Prostate gland (tissue), 2 donors: Measurements from ENCODE around the gene LTN1.
A peak's percentile ranks its signal among the peaks of the same experiment; 100 is the strongest.

ENCODE experiments used
- CTCF ChIP-seq, 4 experiments: fragments of 200-600 bp in 2 of 4; fragments of 450-650 bp in 2 of 4; sonication (generic) in 2 of 4; IDR thresholded peaks; 1 replicate in 3 of 4; 2 replicates in 1 of 4; pipeline ENCODE4 v1.5.1; 2016 to 2019; ENCODE audit warnings: antibody characterized with exemption in 4 of 4, mild to moderate bottlenecking in 2 of 4, moderate library complexity in 2 of 4
- POLR2A ChIP-seq: fragments of 450-650 bp; IDR thresholded peaks from one replicate; pipeline ENCODE4 v1.6.1; 2016; ENCODE audit warnings: antibody characterized with exemption, mild to moderate bottlenecking
- POLR2AphosphoS5 ChIP-seq: sonication (generic); formaldehyde crosslinking; IDR thresholded peaks from one replicate; pipeline ENCODE4 v1.6.1; 2017; ENCODE audit warnings: antibody characterized with exemption

GRCh38 chr21:28936036-28936435, 56.6 kb downstream of the LTN1 start:
- TF ChIP-seq POLR2A (no peak), CTCF (IDR thresholded peaks at IDR 0.05) (no peak), POLR2AphosphoS5 (peak; percentile 13)
